Peyer's patch (tissue), 4 donors: ENCODE results near the gene CPNE9. TPM values are rescaled to one million over a fixed set of nuclear protein-coding genes. Genes with fewer than 3 reads are reported as not detected.

Experiments
- DNase-seq, 3 donors: peaks; one replicate each; pipeline ENCODE4 v3.0.0-alpha.2; 2017 to 2019
- H3K27ac ChIP-seq, 4 donors: fragments of 200-600 bp; sonication (generic); one replicate each; pipeline ENCODE4 v1.5.1; 2016 to 2019
- H3K27me3 ChIP-seq, 2 donors: fragments of 200-600 bp; sonication (generic); one replicate each; pipeline ENCODE4 v1.5.1; 2019
- H3K36me3 ChIP-seq, 3 donors: fragments of 200-600 bp; sonication (generic); one replicate each; pipeline ENCODE4 v1.5.1; 2016 to 2019
- H3K4me1 ChIP-seq, 4 donors: fragments of 200-600 bp; sonication (generic); one replicate each; pipeline ENCODE4 v1.5.1; 2016 to 2019
- H3K4me3 ChIP-seq, 4 donors: fragments of 200-600 bp; sonication (generic); 1 replicate in 3 of 4; 2 replicates in 1 of 4; pipeline ENCODE4 v1.5.1; 2016 to 2019; ENCODE audit warnings: mild to moderate bottlenecking in 1 of 4
- H3K9me3 ChIP-seq, 4 donors: fragments of 200-600 bp; sonication (generic); one replicate each; pipeline ENCODE4 v1.5.1; 2016 to 2019; ENCODE audit warnings: mild to moderate bottlenecking in 1 of 4
- POLR2A ChIP-seq, 2 donors: fragments of 450-650 bp; IDR thresholded peaks; one replicate each; pipeline ENCODE4 v1.5.1; 2017; ENCODE audit warnings: antibody characterized with exemption in 2 of 2, mild to moderate bottlenecking in 2 of 2, moderate library complexity in 2 of 2
- total RNA-seq, 4 donors: library from RNA; depleted of rRNA; stranded (reverse); fragments of >200 nt; gene quantifications; one replicate each; pipeline ENCODE4 v1.1.0, GENCODE V29; 2016
- TF ChIP-seq, protein P1 (sequence below), 6 experiments: fragments of 450-650 bp in 4 of 6; fragments of 200-600 bp in 2 of 6; sonication (generic) in 1 of 6; IDR thresholded peaks; one replicate each; pipeline ENCODE4 v1.5.1; 2017 to 2019; ENCODE audit warnings: antibody characterized with exemption in 6 of 6, mild to moderate bottlenecking in 3 of 6, moderate library complexity in 1 of 6

Gene CPNE9
- total RNA-seq, 4 donors from 2014 or later, result not detected

- peaks cover 0 to 100% (median 0%) of the 10 kb centered on the region in 3 donors for H3K36me3 ChIP-seq
Measured at GRCh38 chr3:9692416-9692815, 11.2 kb upstream of the CPNE9 start.

GRCh38 chr3:9695345-9695744, 8.3 kb upstream of the CPNE9 start:
- H3K4me3 ChIP-seq, result no peak overlapping the region
- no peaks in the 10 kb centered on the region for H3K27me3 ChIP-seq
- H3K4me1 ChIP-seq, result peaks cover 0 to 2% (median 0%) of the 10 kb centered on the region in 4 donors
- H3K36me3 ChIP-seq, result peaks cover 0 to 94% (median 3%) of the 10 kb centered on the region in 3 donors
- TF ChIP-seq, protein P1, sequence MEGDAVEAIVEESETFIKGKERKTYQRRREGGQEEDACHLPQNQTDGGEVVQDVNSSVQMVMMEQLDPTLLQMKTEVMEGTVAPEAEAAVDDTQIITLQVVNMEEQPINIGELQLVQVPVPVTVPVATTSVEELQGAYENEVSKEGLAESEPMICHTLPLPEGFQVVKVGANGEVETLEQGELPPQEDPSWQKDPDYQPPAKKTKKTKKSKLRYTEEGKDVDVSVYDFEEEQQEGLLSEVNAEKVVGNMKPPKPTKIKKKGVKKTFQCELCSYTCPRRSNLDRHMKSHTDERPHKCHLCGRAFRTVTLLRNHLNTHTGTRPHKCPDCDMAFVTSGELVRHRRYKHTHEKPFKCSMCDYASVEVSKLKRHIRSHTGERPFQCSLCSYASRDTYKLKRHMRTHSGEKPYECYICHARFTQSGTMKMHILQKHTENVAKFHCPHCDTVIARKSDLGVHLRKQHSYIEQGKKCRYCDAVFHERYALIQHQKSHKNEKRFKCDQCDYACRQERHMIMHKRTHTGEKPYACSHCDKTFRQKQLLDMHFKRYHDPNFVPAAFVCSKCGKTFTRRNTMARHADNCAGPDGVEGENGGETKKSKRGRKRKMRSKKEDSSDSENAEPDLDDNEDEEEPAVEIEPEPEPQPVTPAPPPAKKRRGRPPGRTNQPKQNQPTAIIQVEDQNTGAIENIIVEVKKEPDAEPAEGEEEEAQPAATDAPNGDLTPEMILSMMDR (IDR thresholded peaks at IDR 0.05), result no peak
- TF ChIP-seq POLR2A (IDR thresholded peaks at IDR 0.05), result no peak
- DNase-seq, result no peak
- no peak overlapping the region for H3K27ac ChIP-seq
- H3K9me3 ChIP-seq, result no peaks in the 10 kb centered on the region

More at GRCh38 chr3:9692416-9692815, 11.2 kb upstream of the CPNE9 start:
- no peak for TF ChIP-seq POLR2A (IDR thresholded peaks at IDR 0.05)
- TF ChIP-seq, protein P1 (IDR thresholded peaks at IDR 0.05), result no peak
- no peak for DNase-seq
- Histone ChIP-seq H3K27ac (no peak overlapping the region), H3K4me1 (peaks cover 0 to 4% (median 0%) of the 10 kb centered on the region in 4 donors), H3K9me3 (no peaks in the 10 kb centered on the region), H3K27me3 (no peaks in the 10 kb centered on the region), H3K4me3 (no peak overlapping the region)

DNA sequence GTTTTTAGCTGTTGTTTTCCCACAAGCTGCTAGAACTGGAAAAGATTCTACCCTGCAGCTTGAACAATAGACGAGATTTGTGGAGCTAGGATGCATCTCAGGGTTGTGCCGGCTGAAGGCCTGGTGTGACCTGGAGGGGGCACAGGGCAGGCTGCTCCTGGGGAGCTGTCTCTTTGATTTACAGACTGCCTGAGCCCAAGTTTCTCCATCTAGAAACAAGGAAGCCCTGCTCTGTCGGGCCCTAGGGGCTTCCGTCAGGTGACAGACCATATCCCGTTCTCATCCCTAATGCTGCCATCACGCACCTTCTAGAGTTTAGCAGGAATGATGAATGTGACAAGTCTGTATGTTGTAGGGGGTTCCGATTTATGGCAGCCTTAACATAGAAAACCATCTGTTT, 7.9 kb upstream of the CPNE9 start:
- Histone ChIP-seq H3K27ac (no peak overlapping the region), H3K4me3 (no peak overlapping the region), H3K27me3 (no peaks in the 10 kb centered on the region), H3K36me3 (peaks cover 0 to 92% (median 3%) of the 10 kb centered on the region in 3 donors), H3K4me1 (no peaks in the 10 kb centered on the region), H3K9me3 (no peaks in the 10 kb centered on the region)
- TF ChIP-seq, protein P1 (IDR thresholded peaks at IDR 0.05), result no peak
- no peak for TF ChIP-seq POLR2A (IDR thresholded peaks at IDR 0.05)
- no peak for DNase-seq

DNA sequence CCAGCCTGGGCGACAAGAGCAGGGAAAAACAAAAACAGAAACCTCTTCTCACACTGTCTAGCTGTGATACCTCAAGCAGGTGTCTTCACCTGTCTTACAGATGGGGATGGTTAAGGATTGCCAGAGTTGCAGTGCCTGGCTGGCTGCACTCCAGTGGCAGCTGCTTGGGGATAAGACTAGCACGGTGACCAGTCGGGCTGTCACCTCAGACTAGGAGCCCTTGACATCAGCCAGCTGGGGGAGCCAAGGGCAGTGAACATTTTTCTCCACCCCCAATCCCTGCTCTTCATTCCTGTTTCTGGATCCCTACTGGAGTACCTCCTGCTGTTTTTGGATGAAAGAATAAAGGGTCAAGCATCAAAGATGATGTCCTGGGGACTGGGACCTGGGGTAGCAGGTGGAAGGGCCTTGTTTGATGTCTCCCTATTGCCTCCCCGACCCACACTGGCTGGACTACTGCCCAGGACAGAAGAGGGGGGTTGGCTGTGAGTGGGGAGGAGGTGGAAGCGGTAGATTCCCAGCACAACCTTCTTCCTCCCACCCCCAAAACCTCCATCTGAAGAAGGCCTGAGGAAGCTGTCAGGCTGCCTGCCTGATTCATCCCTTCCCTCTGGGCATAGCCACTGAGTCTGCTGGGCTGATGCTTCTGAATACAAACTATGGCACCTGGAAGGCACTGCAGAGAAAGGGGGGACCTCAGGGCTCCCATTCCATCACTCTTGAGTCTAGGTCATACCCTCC, 7.0 kb upstream of the CPNE9 start:
- Histone ChIP-seq H3K27ac (no peak overlapping the region), H3K36me3 (peaks cover 0 to 87% (median 3%) of the 10 kb centered on the region in 3 donors), H3K4me1 (no peaks in the 10 kb centered on the region), H3K4me3 (no peak overlapping the region), H3K27me3 (no peaks in the 10 kb centered on the region), H3K9me3 (no peaks in the 10 kb centered on the region)
- TF ChIP-seq POLR2A (IDR thresholded peaks at IDR 0.05), result no peak
- TF ChIP-seq, protein P1 (IDR thresholded peaks at IDR 0.05), result no peak
- DNase-seq, result no peak

DNA sequence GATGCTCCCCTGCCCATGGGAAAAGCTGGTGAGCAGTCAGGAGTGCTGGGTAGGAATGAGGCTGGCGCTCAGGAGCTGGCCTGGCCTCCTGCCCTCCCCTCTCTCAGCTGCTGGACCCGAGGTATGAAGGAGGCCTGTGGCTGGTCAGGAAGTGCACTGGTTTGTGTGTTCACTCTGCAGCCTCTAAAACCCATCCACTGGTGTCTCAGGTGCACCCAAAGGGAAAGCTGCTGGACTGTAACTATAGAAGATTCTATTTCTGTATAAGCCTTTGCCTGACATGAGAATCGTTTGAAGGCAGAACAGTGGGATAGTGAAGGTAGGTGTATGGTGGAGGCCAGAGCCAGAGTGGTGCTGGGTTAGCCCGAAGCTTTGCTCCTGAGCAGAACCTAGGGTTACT, 5.7 kb upstream of the CPNE9 start:
- Histone ChIP-seq H3K27me3 (no peaks in the 10 kb centered on the region), H3K36me3 (peaks cover 0 to 84% (median 3%) of the 10 kb centered on the region in 3 donors), H3K4me3 (no peak overlapping the region), H3K9me3 (no peaks in the 10 kb centered on the region), H3K27ac (no peak overlapping the region), H3K4me1 (no peaks in the 10 kb centered on the region)
- DNase-seq, result no peak
- no peak for TF ChIP-seq POLR2A (IDR thresholded peaks at IDR 0.05)
- TF ChIP-seq, protein P1 (IDR thresholded peaks at IDR 0.05), result no peak
